HG02870 (cell line): ENCODE data around the gene FSHR.

Experiments
- ATAC-seq: cut with Tn5 transposase; IDR thresholded peaks from one replicate; pipeline ENCODE4 v1.9.1; 2021; ENCODE audit warnings: mild to moderate bottlenecking, moderate library complexity; ENCODE audit not compliant: unreplicated experiment

FSHR gene

GRCh38 chr2:49111456-49111855 lies 42.9 kb downstream of the FSHR start:
- no peak for ATAC-seq

GRCh38 chr2:49111006-49111405 lies 43.3 kb downstream of the FSHR start:
- no peak for ATAC-seq

- no peak for ATAC-seq
Observed at GRCh38 chr2:49110571-49110970, 43.7 kb downstream of the FSHR start.

- no peak for ATAC-seq
Observed at GRCh38 chr2:49108851-49109250, 45.5 kb downstream of the FSHR start.

GRCh38 chr2:49108436-49108835 lies 45.9 kb downstream of the FSHR start:
- no peak for ATAC-seq

GRCh38 chr2:49105506-49105905 lies 48.8 kb downstream of the FSHR start:
- ATAC-seq, result no peak

GRCh38 chr2:49102146-49102545 lies 52.2 kb downstream of the FSHR start:
- no peak for ATAC-seq

GRCh38 chr2:49080681-49081080 lies 73.6 kb downstream of the FSHR start:
- no peak for ATAC-seq

GRCh38 chr2:49070716-49071115 lies 83.6 kb downstream of the FSHR start:
- no peak for ATAC-seq

- no peak for ATAC-seq
Observed at GRCh38 chr2:49069829-49070228, 84.5 kb downstream of the FSHR start.

GRCh38 chr2:49068613-49069012 lies 85.7 kb downstream of the FSHR start:
- ATAC-seq, result no peak

- peak; percentile 51 for ATAC-seq
Observed at GRCh38 chr2:49067971-49068370, 86.3 kb downstream of the FSHR start.

GRCh38 chr2:49053156-49053555 lies 101.2 kb downstream of the FSHR start:
- ATAC-seq, result no peak

GRCh38 chr2:49050265-49050664 lies 104.0 kb downstream of the FSHR start:
- no peak for ATAC-seq

- no peak for ATAC-seq
Observed at GRCh38 chr2:49049161-49049560, 105.2 kb downstream of the FSHR start.

GRCh38 chr2:49045083-49045482 lies 109.2 kb downstream of the FSHR start:
- no peak for ATAC-seq

GRCh38 chr2:49044350-49045079 lies 109.8 kb downstream of the FSHR start:
- ATAC-seq, result no peak

GRCh38 chr2:49043405-49043982 lies 110.8 kb downstream of the FSHR start:
- ATAC-seq, result no peak

- peak; percentile 87 for ATAC-seq
Observed at GRCh38 chr2:49042488-49042887, 111.8 kb downstream of the FSHR start.

GRCh38 chr2:49041061-49041460 lies 113.3 kb downstream of the FSHR start:
- ATAC-seq, result no peak

- no peak for ATAC-seq
Observed at GRCh38 chr2:49037197-49037596, 117.1 kb downstream of the FSHR start.

GRCh38 chr2:49035481-49035880 lies 118.8 kb downstream of the FSHR start:
- peak; percentile 56 for ATAC-seq
